Measurements from ENCODE around the gene ATG2B. TPM values are rescaled to one million over a fixed set of nuclear protein-coding genes. Genes with fewer than 3 reads are reported as not detected.

ATG2B gene, protein sequence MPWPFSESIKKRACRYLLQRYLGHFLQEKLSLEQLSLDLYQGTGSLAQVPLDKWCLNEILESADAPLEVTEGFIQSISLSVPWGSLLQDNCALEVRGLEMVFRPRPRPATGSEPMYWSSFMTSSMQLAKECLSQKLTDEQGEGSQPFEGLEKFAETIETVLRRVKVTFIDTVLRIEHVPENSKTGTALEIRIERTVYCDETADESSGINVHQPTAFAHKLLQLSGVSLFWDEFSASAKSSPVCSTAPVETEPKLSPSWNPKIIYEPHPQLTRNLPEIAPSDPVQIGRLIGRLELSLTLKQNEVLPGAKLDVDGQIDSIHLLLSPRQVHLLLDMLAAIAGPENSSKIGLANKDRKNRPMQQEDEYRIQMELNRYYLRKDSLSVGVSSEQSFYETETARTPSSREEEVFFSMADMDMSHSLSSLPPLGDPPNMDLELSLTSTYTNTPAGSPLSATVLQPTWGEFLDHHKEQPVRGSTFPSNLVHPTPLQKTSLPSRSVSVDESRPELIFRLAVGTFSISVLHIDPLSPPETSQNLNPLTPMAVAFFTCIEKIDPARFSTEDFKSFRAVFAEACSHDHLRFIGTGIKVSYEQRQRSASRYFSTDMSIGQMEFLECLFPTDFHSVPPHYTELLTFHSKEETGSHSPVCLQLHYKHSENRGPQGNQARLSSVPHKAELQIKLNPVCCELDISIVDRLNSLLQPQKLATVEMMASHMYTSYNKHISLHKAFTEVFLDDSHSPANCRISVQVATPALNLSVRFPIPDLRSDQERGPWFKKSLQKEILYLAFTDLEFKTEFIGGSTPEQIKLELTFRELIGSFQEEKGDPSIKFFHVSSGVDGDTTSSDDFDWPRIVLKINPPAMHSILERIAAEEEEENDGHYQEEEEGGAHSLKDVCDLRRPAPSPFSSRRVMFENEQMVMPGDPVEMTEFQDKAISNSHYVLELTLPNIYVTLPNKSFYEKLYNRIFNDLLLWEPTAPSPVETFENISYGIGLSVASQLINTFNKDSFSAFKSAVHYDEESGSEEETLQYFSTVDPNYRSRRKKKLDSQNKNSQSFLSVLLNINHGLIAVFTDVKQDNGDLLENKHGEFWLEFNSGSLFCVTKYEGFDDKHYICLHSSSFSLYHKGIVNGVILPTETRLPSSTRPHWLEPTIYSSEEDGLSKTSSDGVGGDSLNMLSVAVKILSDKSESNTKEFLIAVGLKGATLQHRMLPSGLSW (N-terminal part only)
- total RNA-seq, result 11.0 and 14.0 TPM in 2 replicates

DNA sequence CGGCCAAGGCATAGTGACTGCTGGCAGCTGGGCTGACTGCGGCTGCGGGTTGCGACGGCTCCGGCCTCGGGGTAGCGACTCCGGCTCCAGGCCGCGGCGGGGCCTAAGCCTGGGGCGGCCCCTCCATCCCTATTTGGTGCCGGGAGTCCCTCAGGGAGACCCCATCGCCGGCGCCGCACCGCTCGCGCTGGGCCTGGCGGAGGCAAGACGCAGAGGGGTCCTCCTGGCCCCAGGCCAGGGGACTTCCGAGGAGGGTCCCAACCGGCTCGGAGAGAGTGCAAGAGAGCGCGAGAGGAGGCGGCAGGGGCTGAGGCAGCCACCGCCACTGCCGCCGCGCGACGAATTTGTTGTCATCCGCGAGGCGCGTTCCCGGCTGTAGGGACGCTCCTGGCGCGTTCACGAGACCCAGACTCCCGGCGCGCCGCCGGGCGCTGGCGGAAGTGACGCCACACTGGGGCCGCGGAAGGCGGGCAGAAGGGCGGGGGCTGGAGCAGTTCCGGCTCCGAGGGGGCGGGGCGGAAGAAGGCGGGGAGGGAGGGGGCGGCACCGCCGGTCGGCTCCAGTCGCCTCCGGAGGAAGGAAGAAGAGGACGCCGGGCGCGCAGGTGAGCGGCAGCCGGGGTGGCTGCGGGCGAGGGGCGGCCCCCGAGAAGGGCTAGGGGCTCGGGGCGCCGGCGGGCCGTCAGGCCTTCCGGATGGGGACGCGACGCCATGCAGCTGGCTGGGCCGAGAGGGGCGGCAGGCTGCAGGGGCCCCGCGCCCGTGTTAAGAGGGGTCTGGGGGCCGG lies at the start of gene ATG2B, which contains the start of gene GSKIP:
TSS of gene ATG2B (minus strand) at position 377 of the 786 bp plus-strand sequence. CDS start at position 12, 365 bp downstream.
TSS of gene GSKIP (plus strand) at position 562 of the 786 bp plus-strand sequence. CDS start 18,722 bp downstream, outside the sequence.

DNA sequence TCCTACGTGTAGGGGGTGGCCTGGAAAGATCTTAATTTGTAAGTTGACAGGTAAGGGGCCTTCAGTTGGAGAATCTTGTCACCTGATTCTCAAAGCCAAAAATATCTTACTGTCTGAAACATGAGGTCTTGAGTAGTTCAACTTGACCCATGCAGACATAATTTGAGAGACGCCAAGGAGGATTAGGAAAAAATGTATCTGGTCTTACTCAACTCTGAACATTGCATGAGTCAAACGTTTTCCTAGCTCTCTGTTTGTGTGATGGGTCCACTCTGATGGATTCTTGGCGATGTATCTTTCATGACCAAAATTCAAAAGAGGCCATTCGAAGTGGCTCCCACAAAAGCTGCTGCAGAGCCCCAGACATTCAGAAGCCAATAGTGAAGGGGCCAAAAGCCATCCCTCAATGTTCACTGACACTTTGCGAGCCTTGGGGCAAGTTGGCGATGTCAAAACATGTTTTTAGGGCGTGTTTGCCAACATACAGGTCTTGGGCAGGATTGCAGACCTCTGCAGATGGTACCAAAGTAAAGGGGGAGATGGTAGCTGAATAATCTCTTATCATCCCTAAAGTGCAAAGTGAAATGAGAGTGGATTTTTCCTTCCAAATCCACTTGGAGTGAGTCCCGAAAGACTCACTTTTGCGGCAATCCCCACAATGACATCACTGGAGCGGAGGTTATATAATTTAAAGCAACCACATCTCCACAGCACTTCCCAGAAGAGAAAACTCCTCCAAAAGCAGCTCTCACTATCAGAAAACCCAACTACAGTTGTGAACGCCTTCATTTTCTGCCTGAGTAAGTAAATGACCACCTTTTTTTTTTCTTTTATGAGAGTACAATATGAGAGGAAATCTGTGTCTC lies 107.4 kb downstream of the ATG2B start, which contains the start of gene BDKRB1:
TSS of gene BDKRB1 (plus strand) at position 710 of the 866 bp plus-strand sequence. CDS start 7,473 bp downstream, outside the sequence.

Other genes with a start within 250 kb of the ATG2B start
- 0.76 and 0.97 TPM in 2 replicates for gene BDKRB2, start 158.5 kb downstream of the ATG2B start, total RNA-seq
- 0.30 and 0.32 TPM in 2 replicates for gene BDKRB1, start 107.1 kb downstream of the ATG2B start, total RNA-seq
- 42.6 and 46.4 TPM in 2 replicates for gene GSKIP, start 185 bp upstream of the ATG2B start, total RNA-seq
- gene AK7, start 28.8 kb upstream of the ATG2B start, total RNA-seq, result 0.65 and 1.2 TPM in 2 replicates
- 103 and 122 TPM in 2 replicates for gene PAPOLA, start 139.0 kb upstream of the ATG2B start, total RNA-seq